HG03135 (cell line): Measurements from ENCODE around the gene CDC42BPG.
A peak's percentile ranks its signal among the peaks of the same experiment; 100 is the strongest.

Source experiments
- ATAC-seq: cut with Tn5 transposase; IDR thresholded peaks from one replicate; pipeline ENCODE4 v1.9.1; 2021; ENCODE audit warnings: mild to moderate bottlenecking, moderate library complexity; ENCODE audit not compliant: unreplicated experiment

Gene CDC42BPG

GRCh38 chr11:64864473-64865285, 20.2 kb upstream of the CDC42BPG start:
- peak; percentile 1 for ATAC-seq

- no peak for ATAC-seq
Measured at GRCh38 chr11:64864135-64864472, 19.7 kb upstream of the CDC42BPG start.

- no peak for ATAC-seq
Measured at GRCh38 chr11:64863391-64864060, 19.1 kb upstream of the CDC42BPG start.

- no peak for ATAC-seq
Measured at GRCh38 chr11:64862987-64863390, 18.5 kb upstream of the CDC42BPG start.

- no peak for ATAC-seq
Measured at GRCh38 chr11:64861227-64861975, 16.9 kb upstream of the CDC42BPG start.

GRCh38 chr11:64859542-64860414, 15.3 kb upstream of the CDC42BPG start:
- ATAC-seq, result peak; percentile 71

- no peak for ATAC-seq
Measured at GRCh38 chr11:64858467-64859263, 14.2 kb upstream of the CDC42BPG start.

- no peak for ATAC-seq
Measured at GRCh38 chr11:64857485-64857884, 13.0 kb upstream of the CDC42BPG start.

- ATAC-seq, result no peak
Measured at GRCh38 chr11:64856382-64857227, 12.2 kb upstream of the CDC42BPG start.

GRCh38 chr11:64855596-64856304, 11.3 kb upstream of the CDC42BPG start:
- no peak for ATAC-seq

- ATAC-seq, result no peak
Measured at GRCh38 chr11:64854534-64855502, 10.4 kb upstream of the CDC42BPG start.

- ATAC-seq, result no peak
Measured at GRCh38 chr11:64854157-64854533, 9.7 kb upstream of the CDC42BPG start.

GRCh38 chr11:64853709-64854108, 9.3 kb upstream of the CDC42BPG start:
- ATAC-seq, result no peak

GRCh38 chr11:64852804-64853509, 8.5 kb upstream of the CDC42BPG start:
- no peak for ATAC-seq

- ATAC-seq, result peak; percentile 10
Measured at GRCh38 chr11:64851831-64852351, 7.4 kb upstream of the CDC42BPG start.

GRCh38 chr11:64850979-64851567, 6.6 kb upstream of the CDC42BPG start:
- ATAC-seq, result peak; percentile 53
